ENCODE results near the gene MCF2. TPM values are rescaled to one million over a fixed set of nuclear protein-coding genes. Genes with fewer than 3 reads are reported as not detected.

MCF2 gene
- total and polyA plus RNA-seq, 2 of the 8 experiments (the other 6 are each of a cell fraction or from before 2014, with no cell fraction given) = 0.30 to 0.71 TPM

DNA sequence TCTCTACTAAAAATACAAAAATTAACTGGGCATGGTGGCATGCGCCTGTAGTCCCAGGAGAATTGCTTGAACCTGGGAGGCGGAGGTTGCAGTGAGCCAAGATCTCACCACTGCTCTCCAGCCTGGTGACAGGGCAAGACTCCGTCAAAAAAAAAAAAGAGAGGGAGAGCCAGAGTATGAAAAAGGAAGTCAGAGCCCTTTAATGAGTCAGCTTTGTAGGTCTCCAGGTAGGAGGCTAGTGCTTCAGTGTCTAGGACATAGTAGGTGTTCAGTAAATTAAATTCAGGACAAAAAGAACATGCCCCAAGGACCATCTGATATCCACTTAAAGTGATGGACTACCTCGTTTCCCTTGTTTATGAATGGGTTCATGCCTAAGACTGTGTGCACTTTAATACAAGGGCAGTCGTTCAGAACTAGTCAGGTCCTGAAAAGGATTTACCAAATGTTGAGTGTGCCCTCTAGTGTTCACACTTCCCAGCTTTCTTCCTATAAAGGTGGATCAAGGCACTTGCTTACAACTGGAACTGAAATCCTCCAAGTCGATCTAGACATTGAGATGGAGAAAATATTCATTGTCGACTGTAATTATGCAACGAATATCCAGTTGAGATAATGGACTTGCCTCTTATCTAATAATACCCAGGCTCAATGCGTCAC lies 148.5 kb downstream of the MCF2 start (continued):
- TF ChIP-seq CHD7 (IDR thresholded peaks at IDR 0.05; ENCODE audit: insufficient replicate concordance, low read length) (no peak), KDM5A (IDR thresholded peaks at IDR 0.05; ENCODE audit: low read length) (no peak), TEAD4 (IDR thresholded peaks at IDR 0.05; ENCODE audit: low read depth, low read length) (no peak), EZH2 (IDR thresholded peaks at IDR 0.05; ENCODE audit: low read depth, low read length, severe bottlenecking) (no peak), CTCF (IDR thresholded peaks at IDR 0.05; ENCODE audit: control extremely low read depth in 1 of 3, insufficient read depth in 1 of 3, low read depth in 1 of 3, low read length in 3 of 3) (peak in 2 of 3 experiments; percentile 46 to 58; a peak in 3 of 4 replicates), SAP30 (IDR thresholded peaks at IDR 0.05; ENCODE audit: insufficient read depth, insufficient replicate concordance, low read length) (no peak), TAF1 (IDR thresholded peaks at IDR 0.05; ENCODE audit: low read depth, low read length) (no peak)
